Right lobe of liver (tissue), 6 donors: ENCODE results near the gene TMEM253. TPM values are rescaled to one million over a fixed set of nuclear protein-coding genes. Genes with fewer than 3 reads are reported as not detected.

Experiments used
- ATAC-seq, 4 donors: fragments of 200-7000 bp; cut with Tn5 transposase; one replicate each; pipeline ENCODE4 v1.9.1; 2020; ENCODE audit warnings: mild to moderate bottlenecking in 4 of 4, moderate library complexity in 4 of 4
- DNase-seq, 3 donors: peaks; one replicate each; pipeline ENCODE4 v3.0.0-alpha.2; 2020
- H3K27ac ChIP-seq, 3 donors: fragments of 200-600 bp; one replicate each; pipeline ENCODE4 v1.8.0; 2022
- H3K27me3 ChIP-seq, 2 donors: fragments of 200-600 bp; one replicate each; pipeline ENCODE4 v1.8.0; 2022
- H3K36me3 ChIP-seq, 4 donors: fragments of 200-600 bp; sonication (generic) in 1 of 4; one replicate each; pipeline versions ENCODE4 v1.5.1 to v1.8.0; 2017 to 2022; ENCODE audit warnings: control low read depth in 1 of 4
- H3K4me1 ChIP-seq, 4 donors: fragments of 200-600 bp; sonication (generic) in 1 of 4; one replicate each; pipeline versions ENCODE4 v1.5.1 to v1.8.0; 2017 to 2022; ENCODE audit warnings: control low read depth in 1 of 4
- H3K4me3 ChIP-seq, 3 donors: fragments of 200-600 bp; one replicate each; pipeline ENCODE4 v1.8.0; 2022
- H3K9me3 ChIP-seq, 4 donors: fragments of 200-600 bp; sonication (generic) in 1 of 4; one replicate each; pipeline versions ENCODE4 v1.5.1 to v1.8.0; 2017 to 2022; ENCODE audit warnings: control low read depth in 1 of 4
- CTCF ChIP-seq, 4 donors: fragments of 200-600 bp in 3 of 4; fragments of 450-650 bp in 1 of 4; IDR thresholded peaks; one replicate each; pipeline versions ENCODE4 v1.5.1 to v1.8.0; 2016 to 2022; ENCODE audit warnings: antibody characterized with exemption in 4 of 4, mild to moderate bottlenecking in 2 of 4
- POLR2A ChIP-seq: fragments of 450-650 bp; IDR thresholded peaks from one replicate; pipeline ENCODE4 v1.6.1; 2017; ENCODE audit warnings: antibody characterized with exemption, mild to moderate bottlenecking
- WGBS: methylation state at CpG from one replicate; pipeline ENCODE4 v1.1.6; 2018; ENCODE audit warnings: low coverage, low lambda C conversion rate; ENCODE audit not compliant: insufficient coverage; ENCODE audit errors: missing lambda C conversion rate; 5-methylcytosine and 5-hydroxymethylcytosine counted together
- intact Hi-C, 2 donors: fragments of 100-400 bp; cut with DNase I; formaldehyde crosslinking; loops; one replicate each; pipeline versions ENCODE4 v1.11.2 to v1.14.1; 2022
- total RNA-seq, 6 experiments: library from RNA; depleted of rRNA in 2 of 6; stranded (reverse); fragments of >200 nt in 2 of 6; fragmentation: NEBNext Ultra II Directional in 3 of 6; extraction: Animal tissue kit (Norgen Biotek cat#: 25700) in 3 of 6; gene quantifications; one replicate each; pipeline versions ENCODE4 v1.1.0 to v1.2.4, GENCODE V29; 2016 to 2023
- donor health status: DM: no; HTN: yes; CAD: no.
- donor health status: DM: no; HTN: no; CAD: no.
- donor health status: DM: no; HTN: no; CAD: no.
- donor health status: DM: no; HTN: yes; CAD: no.
- donor health status: DM: no; HTN: yes; CAD: no.

TMEM253 gene
- total RNA-seq, 6 experiments from 2014 or later = 0.20 to 1.2 (median 0.38) TPM; not detected in 2

DNA sequence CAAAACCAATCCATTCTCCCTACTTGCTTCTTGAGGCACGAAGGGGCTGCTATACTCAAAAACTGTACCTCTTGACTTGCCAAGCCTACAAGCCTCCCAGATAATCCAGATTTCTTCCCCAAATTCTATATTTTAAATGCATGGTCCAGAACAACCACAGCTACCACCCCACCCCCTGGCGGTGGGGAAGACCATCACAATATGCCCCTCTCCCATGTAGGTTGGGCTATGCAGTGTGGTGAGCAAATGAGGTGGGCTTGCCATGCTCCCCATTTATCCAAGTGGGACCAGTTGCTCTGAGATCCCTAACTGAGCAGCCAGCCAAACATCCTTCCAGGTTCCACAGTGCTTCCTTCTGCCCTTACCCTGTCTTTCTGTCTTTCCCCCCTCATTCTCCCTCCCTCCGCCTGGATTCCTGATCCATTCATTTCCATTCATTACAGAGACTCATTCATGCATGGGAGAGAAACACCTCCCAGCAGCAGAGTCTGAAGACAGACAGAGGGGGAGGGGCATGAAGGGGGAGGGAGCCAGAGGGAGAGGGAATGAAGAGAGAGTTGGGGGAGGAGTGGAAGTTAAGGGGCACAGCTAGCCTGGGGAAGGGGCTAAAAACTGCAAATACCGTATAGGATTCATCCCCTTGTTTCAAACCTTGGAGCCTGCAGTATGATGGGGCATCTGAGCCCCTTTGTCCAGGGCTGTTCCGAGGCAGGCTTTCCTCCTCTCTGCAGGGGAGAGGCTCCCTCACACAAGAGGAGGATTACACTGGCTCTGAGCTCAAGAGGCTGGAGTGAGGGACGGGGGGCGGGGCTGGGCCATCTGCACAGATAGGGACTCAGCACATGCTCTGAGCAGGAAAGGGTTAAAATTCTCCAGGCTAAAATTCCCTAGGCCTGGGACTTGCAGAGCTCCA is 6.8 kb upstream of the TMEM253 start:
- ATAC-seq (no peak), DNase-seq (no peak)
- H3K27ac ChIP-seq = no peak overlapping the region
- no peaks in the 10 kb centered on the region for H3K9me3 ChIP-seq
- no peak overlapping the region for H3K4me3 ChIP-seq
- H3K4me1 ChIP-seq = peaks cover 0 to 3% (median 1%) of the 10 kb centered on the region in 4 donors
- intact Hi-C loops = loop anchor here (5.0 to 10.0 kb wide), 2 partner anchors 77 to 79 kb away; no protein-coding TSS in a partner anchor
- H3K27me3 ChIP-seq = no peaks in the 10 kb centered on the region
- 42% methylated on average over 4 of the region's 7 CpGs for WGBS
- TF ChIP-seq POLR2A (peak; percentile 17), CTCF (IDR thresholded peaks at IDR 0.05) (no peak)
- H3K36me3 ChIP-seq = peaks cover 0 to 9% (median 3%) of the 10 kb centered on the region in 4 donors

- Histone ChIP-seq H3K9me3 (no peaks in the 10 kb centered on the region), H3K27me3 (no peaks in the 10 kb centered on the region), H3K4me3 (no peak overlapping the region), H3K4me1 (peaks cover 0 to 8% (median 4%) of the 10 kb centered on the region in 4 donors), H3K27ac (no peak overlapping the region), H3K36me3 (no peaks in the 10 kb centered on the region)
- no peak for ATAC-seq
- no peak for TF ChIP-seq CTCF (IDR thresholded peaks at IDR 0.05)
- DNase-seq = no peak
- intact Hi-C loops = loop anchor here in 1 of 2 donors (10.0 kb wide), 1 partner anchor 81 kb away; no protein-coding TSS in a partner anchor
- 57% methylated on average over 6 of the region's 6 CpGs for WGBS
Measured at GRCh38 chr14:21095430-21096205, 5.2 kb upstream of the TMEM253 start.

- peak overlapping the region in 1 of 3 donors; percentile 57 for H3K27ac ChIP-seq
- peaks cover 0 to 8% (median 4%) of the 10 kb centered on the region in 4 donors for H3K4me1 ChIP-seq
- no peak for ATAC-seq
- DNase-seq = no peak
- no peaks in the 10 kb centered on the region for H3K9me3 ChIP-seq
- intact Hi-C loops = loop anchor here in 1 of 2 donors (10.0 kb wide), 1 partner anchor 82 kb away; no protein-coding TSS in a partner anchor
- no peak overlapping the region for H3K4me3 ChIP-seq
- 56% methylated on average over 1 of the region's 3 CpGs for WGBS
- no peaks in the 10 kb centered on the region for H3K36me3 ChIP-seq
- no peaks in the 10 kb centered on the region for H3K27me3 ChIP-seq
- TF ChIP-seq CTCF (IDR thresholded peaks at IDR 0.05) (no peak), POLR2A (no peak)
Measured at GRCh38 chr14:21096438-21096837, 4.4 kb upstream of the TMEM253 start.

DNA sequence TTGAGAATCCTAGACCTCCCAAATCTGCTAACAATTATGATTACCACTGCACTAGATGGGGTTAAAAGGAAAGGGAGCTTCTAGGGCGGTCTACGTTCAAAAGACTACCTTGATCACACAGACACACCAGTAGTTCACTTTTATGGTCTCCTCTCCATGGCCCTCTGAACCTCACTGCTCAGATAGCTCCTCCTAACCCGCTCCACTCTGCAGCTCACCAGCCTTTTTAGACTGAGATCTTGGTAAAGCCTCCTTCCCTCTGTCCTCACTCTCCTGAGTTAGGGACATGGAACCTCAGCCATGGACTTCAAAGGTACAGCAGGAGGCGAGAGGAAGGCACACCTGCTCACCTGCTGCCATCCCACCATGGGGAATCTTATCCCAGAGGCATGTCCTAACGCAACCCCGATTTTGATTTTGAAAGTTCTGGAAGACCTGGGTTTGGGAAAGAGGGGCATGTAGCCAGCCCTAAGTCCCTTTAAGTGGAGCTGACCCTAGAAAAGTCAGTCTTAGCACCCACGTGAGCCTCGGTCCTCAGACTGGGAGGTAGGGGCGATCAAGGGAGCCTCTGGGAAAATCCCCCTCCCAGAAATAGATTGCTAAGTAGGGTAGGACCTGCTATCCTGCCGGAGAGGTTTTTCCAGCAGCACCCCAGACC is 3.8 kb upstream of the TMEM253 start:
- DNase-seq = no peak
- Histone ChIP-seq H3K4me3 (no peak overlapping the region), H3K27me3 (no peaks in the 10 kb centered on the region), H3K4me1 (peaks cover 0 to 8% (median 4%) of the 10 kb centered on the region in 4 donors), H3K36me3 (no peaks in the 10 kb centered on the region), H3K9me3 (no peaks in the 10 kb centered on the region), H3K27ac (peak overlapping the region in 2 of 3 donors; percentile 33 to 57)
- WGBS = 59% methylated on average over 5 of the region's 10 CpGs
- intact Hi-C loops = loop anchor here in 1 of 2 donors (10.0 kb wide), 1 partner anchor 82 kb away; no protein-coding TSS in a partner anchor
- TF ChIP-seq POLR2A (no peak), CTCF (IDR thresholded peaks at IDR 0.05) (no peak)
- peak in 1 of 4 donors; percentile 5 for ATAC-seq
